Measurements from ENCODE around the gene PTCH2.
A peak's percentile ranks its signal among the peaks of the same experiment; 100 is the strongest.
"Not testable (repeated sequence)": the region's sequence is repeated elsewhere in the genome, so short reads cannot be mapped to it uniquely, and the experiment has no call there.

The PTCH2 gene

DNA sequence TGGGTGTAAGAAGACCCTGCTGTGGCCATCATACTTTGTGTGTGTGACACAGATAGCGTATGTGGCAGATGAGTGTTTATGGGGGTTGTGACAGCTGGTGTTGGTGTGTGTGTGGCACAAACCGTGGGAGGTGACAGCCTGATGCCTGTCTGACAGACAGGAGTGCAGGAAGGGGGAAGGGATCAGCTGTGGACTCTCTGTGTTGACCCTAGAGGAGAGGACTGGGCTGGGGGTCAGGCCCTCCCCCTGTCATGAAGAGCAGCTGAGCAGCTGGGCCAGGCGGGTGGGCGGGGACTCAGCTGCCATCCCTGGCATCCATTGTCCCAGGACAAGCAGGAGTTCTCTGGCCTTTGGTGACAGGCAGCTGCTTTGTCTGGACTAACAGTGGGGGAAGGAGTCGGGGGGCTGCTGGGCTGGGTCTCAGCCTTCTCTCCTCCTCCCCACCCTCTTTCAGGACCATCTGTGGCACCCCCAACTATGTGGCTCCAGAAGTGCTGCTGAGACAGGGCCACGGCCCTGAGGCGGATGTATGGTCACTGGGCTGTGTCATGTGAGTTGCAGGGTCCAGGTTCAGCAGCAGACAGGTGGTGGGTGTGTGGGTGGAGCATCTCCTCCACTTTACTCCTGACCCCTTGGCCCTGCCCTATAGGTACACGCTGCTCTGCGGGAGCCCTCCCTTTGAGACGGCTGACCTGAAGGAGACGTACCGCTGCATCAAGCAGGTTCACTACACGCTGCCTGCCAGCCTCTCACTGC lies 40.6 kb downstream of the PTCH2 start:
- DNase-seq (ENCODE audit: low spot score) = no peak

DNA sequence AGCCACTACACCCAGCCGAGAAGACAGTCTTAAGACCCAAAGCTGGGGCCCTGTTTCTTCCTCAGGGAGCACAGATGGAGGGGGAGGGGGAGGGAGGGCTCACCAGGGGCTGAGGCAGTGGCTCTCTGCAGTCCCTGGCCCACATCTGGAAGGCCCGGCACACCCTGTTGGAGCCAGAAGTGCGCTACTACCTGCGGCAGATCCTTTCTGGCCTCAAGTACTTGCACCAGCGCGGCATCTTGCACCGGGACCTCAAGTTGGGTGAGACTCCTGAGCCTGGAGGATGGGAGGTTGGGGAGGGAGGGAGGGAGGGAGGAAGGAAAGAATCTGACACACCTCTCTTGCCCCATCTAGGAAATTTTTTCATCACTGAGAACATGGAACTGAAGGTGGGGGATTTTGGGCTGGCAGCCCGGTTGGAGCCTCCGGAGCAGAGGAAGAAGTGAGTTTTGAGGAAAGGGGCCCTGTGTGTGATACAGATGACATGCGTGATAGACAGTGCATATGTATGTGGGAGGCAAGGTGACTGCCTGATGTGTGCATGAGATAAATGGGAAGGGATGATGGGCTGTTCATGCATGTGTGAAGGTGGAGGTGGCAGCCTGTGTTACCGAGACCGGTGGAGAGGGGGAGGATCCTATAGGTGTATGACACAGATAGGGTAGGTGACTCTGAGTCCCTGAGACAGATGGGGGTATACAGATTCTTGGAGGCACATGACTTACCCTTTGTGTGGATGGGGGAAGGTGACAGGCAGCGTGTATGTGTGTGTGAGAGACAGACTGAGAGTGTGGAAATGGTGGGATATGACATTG lies 41.4 kb downstream of the PTCH2 start:
- DNase-seq (ENCODE audit: low spot score) = peak; percentile 26

DNA sequence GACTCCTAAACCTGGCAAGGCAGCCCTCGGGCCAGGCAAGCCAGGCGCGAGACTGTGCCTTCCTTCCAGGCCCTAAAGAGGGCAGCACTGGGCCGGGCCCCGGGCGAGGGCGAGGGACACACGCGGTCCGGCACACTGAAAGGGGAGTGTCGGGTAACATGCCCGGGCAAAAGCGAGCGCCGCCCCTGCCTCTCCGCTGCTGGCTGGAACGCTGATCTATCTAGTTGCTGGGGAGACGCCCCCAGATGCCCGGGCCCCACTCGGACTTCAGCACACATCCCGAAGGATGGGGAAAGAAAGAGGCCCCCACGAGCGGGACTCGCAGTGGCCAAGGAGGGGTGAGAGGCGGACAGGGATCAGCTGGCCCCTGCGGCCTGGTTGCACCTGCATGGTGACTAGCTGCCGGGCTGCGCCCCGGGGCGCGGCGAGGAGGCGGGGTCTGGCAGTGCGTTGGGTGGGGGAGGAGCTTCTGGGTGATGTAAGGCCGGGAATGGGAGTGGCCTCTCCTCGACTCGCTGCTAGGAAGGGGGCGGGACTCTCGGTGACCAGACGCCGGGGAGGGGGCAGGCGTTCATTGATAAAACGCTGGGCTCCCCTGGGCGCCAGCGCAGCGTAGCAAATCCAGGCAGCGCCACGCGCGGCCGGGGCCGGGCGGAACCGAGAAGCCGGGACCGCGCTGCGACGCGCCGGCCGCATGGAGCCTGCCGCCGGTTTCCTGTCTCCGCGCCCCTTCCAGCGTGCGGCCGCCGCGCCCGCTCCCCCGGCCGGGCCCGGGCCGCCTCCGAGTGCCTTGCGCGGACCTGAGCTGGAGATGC lies 43.1 kb downstream of the PTCH2 start, which contains the start of gene PLK3:
PLK3 (plus strand) TSS at position 608 of the 815 bp plus-strand sequence; CDS start at position 695, 87 bp downstream.
- peak; percentile 97 for DNase-seq (ENCODE audit: low spot score)

DNA sequence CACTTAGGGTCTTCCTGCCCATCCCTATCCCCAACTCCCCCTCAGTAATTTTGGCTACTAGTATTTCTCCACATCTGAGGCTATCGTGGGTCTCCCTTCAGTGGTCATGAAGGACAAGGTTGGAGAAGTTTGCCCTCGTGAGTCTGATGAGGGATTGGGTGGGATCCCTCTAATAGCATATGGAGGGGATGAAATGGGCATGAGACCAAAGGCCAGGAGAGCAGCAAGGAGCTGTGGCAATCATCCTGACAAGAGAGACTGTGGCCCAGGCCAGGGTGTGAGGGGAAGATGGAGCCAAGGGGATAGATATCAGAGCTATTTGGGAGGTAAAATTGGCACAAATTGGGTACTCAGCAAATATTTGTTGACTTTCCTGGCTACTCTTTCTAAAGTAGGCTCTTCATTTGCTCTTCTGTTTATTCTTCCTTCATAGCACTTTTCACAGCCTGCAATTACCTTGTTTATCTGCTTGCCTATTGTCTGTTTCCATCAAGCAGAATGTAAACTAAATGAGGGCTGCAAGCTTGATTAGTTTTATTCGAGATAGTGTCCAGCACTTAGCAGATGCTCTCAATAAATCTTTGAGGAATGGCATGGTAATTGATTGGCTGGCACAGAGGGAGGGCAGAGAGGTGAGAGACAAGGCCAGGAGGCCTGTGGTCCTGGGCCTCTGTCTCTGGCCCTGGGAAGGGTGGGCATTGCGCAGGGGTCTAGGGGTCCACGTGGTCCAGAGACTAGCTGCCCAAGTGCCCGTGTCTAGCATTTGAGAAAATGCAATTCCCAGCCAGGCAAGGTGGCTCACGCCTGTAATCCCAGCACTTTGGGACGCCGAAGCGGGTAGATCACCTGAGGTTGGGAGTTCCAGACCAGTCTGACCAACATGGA lies 44.3 kb downstream of the PTCH2 start:
- DNase-seq (ENCODE audit: low spot score) = no peak

DNA sequence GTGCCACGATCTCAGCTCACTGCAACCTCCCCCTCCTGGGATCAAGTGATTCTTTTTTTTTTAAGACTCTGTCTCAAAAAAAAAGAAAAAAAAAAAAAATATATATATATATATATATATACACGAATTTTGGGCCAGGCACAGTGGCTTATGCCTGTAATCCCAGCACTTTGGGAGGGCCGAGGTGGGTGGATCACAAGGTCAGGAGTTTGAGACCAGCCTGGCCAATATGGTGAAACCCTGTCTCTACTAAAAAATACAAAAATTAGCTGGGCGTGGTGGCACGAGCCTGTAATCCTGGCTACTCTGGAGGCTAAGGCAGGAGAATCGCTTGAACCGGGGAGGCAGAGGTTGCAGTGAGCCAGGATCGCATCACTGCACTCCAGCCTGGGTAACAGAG lies 45.2 kb downstream of the PTCH2 start:
- DNase-seq (ENCODE audit: low spot score) = not testable (repeated sequence)

DNA sequence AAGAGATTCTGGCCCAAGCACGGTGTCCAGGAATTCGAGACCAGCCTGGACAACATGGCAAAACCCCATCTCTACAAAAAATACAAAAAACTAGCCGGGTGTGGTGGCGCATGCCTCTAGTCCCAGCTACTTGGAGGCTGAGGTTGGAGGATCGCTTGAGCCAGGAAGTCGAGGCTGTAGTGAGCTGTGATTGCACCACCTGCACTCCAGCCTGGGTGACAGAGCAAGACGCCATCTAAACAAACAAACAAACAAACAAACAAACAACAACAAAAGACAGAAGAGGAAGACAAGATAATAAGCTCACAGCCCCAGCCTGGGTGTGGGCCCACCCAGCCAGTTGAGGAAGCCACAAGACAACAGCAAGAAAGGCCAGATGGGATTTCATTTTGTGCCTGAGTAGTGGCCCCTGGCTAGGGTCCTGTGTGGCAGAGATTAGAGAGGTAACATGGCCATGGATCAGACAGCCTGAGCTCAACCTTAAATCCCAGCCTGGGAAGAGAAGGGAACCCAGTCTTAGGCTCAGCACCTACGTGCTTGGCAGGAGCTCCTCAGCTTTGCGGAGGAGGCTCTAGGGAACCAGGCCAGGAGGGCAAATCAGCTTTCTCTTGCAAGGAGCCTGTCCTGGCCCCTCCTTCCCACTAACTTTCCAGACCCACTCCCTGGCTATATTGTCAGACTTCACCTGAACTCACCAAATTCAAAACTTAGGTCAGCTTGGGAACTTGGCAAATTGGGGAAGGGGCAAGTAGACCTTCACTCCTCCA lies 50.1 kb downstream of the PTCH2 start:
- no peak for DNase-seq (ENCODE audit: low spot score)

DNA sequence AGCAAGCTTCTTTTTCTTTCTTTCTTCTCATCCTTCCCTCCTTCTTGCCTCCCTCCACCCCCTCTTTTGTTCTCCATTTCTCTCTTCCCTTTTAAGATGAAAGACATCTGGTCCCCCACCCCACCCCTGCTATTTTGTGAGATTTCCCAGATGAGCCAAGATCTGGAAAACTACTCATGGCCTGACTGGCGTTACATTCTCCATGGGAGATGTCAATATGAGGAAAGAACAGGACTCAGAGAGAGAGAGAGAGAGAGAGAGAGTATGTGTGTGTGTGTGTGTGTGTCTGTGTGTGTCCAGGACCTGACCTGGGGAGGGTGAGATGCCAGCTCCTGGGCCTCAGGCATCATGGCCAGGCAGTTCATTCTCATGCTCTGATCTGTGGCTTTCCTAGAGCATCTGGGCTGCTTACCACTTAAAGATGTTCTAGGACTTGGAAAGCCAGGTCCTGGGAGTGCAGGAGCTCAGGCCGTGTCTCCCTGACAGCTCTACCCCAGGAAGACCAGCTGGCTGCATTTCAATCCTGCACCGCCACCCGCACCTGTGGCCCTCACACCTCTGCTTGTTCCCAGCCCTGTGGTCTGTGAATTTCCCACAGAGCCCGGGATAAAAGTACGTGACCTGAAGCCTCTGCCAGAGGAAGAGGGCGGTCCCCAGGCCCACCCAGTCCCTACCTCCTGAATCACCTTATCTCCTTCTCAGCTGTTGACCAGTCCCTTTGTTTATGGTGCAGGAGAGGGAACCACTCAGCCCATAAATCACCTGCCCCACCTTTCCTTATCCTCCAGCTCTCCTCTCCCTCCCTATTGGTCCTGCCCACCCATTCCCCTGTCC lies 51.9 kb downstream of the PTCH2 start:
- DNase-seq (ENCODE audit: low spot score) = no peak

DNA sequence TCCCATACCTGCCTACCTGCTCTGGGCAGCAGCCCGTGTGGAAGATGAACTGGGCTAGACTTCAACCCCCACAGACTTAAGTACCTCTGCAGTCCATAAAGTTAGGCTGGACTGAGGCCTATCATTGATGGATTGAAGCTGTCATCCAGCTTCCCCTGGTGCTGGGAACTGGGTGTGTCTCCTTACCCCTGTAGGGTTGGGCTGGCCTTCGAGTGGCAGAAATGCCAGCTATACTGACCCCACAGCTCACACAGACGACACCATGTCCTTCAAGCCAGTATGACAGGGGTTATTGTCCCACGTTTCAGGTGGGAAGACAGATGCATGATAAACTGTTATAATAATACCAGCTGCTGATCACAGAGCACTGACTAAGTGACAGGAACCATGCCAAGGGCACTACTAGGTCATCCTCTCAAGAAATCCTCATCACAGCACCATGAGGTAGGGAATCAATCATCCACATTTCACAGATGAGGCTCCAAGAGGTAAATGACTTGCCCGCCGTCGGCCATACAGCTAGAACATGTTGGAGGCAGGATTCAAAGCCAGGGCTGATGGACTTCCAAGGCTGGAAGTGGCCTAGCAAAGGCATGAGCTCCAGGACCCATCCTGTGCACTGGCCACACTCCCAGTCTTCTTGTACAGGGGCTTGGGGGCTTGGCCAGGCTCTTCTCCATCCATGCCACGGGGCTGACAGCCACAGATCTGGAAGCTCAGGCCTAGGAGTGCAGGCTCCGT lies 54.8 kb downstream of the PTCH2 start, which contains the start of gene BEST4:
BEST4 (minus strand) TSS at position 51 of the 741 bp plus-strand sequence. CDS start 465 bp downstream, outside the sequence.
- no peak for DNase-seq (ENCODE audit: low spot score)

DNA sequence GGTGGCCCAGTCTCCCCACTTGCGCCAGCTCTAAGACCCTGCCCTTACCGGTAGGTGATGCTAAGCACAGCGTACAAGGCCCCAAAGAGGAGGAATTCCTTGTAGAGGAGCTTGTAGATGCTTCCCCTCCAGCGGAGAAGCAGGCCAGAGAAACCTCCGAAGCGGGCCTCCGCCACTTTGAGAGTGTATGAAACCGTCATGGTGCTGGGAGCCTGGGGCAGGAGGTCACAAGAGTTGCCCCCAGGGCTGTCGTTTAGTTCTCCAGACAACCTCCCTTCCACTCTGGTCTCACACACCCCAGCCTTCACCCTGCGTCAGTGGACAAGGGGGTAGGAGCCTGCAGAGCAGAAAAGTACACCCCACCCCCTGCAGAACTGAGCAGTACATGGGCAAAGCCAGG lies 55.5 kb downstream of the PTCH2 start:
- no peak for DNase-seq (ENCODE audit: low spot score)

DNA sequence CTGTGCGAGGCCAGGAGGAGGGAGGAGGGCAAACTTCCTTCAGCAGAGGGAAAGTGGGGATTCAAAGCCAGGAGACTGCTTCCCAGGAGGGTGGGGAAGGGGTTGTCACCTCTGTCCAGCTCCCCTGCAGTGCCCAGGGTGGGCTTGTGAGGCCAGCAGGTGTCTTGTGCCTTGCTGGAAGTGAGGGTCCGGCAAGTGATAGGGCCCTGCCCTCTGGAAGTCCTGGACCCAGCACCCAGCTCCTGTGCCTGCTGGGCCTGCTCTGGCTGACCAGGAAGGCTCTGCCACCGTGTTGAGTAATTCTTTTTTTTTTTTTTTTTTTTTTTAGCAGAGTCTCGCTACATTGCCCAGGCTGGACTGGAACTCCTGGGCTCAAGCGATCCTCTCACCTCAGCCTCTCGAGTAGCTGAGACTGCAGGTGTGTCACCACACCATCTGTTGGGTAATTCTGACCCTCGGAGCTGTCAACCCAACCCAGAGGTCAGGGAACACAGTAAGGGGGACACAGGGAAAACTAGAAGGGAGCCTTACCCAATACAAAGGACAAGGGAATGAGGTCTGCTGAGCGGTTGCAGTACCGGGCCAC lies 56.1 kb downstream of the PTCH2 start:
- DNase-seq (ENCODE audit: low spot score) = no peak

DNA sequence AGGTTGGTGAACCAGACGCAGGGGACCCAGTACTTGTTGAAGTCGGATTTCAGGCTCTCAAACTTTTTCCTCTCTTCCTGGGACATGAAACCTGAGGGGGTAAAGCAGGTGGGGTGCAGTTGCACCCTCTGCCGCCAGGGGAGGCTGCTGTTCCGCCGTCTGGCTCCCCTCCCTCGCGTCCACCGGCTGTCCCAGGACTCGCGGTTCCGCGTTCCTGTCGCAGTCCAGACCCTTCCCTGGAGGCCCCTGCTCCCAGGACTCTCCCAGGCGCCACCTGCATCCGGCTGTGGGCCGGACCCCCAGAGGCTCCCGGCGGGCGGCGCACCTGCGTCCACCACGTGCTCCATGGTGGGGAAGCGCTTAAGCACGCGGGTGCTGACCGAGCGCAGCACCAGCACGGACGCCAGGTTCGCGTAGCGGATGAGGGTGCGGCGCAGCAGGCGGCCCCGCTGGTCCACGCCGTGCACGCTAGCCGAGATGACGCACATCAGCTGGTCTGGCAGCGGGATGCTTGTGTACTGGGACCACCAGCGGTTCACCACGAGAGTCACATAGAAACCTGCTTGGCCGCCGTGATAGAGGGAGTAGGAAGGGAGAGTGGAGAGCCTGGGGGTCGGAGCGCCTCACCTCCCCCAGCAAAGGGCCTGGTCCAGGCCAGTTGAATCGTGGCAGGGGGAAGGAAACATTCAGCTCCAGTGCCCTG lies 56.8 kb downstream of the PTCH2 start:
- DNase-seq (ENCODE audit: low spot score) = peak; percentile 79

DNA sequence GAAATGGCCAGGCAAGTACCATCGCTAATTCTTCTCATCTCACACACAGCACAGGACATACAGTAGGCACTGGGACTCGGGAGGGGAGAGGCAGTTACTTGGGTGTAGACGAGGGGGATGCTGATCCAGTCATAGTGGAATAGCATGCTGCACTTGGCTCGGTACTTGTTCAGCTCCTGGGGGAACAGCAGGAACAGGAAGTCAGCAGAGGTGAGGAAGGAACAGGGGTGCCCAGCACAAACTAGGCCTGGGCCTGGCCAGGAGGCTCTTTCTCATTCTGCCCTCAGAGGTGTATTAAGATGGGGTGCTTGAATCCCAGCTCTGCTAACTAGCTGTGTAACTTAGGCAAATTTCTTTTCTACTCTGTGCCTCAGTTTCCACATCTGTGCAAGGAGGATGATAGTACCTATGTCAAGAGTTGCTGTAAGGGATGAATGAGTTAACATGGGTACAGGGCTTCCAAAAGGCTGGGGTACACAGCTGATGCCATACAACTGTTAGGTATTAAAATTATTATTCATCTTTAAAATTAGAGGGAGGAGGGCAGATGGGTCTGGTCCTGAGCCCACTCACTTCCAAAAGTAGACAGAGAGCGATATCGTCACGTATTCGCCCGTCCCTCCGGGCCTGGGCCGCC lies 57.4 kb downstream of the PTCH2 start:
- no peak for DNase-seq (ENCODE audit: low spot score)

DNA sequence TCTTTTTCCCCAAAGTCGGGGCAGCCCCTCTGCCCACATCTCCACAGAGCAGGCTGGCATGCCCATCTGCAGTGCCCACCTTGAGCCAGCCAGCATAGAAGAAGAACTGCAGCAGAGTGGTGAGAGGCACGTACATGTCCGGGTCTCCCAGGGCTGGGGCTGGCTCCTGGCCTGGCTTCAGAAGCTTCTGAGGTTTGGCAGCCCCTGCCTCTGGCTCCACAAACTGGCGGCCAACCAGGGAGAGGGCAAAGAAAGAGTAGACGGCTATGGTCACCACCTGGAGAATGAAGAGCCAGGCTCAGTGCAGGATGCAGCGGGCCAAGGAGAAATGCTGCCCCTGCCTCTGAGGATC lies 58.0 kb downstream of the PTCH2 start:
- no peak for DNase-seq (ENCODE audit: low spot score)

DNA sequence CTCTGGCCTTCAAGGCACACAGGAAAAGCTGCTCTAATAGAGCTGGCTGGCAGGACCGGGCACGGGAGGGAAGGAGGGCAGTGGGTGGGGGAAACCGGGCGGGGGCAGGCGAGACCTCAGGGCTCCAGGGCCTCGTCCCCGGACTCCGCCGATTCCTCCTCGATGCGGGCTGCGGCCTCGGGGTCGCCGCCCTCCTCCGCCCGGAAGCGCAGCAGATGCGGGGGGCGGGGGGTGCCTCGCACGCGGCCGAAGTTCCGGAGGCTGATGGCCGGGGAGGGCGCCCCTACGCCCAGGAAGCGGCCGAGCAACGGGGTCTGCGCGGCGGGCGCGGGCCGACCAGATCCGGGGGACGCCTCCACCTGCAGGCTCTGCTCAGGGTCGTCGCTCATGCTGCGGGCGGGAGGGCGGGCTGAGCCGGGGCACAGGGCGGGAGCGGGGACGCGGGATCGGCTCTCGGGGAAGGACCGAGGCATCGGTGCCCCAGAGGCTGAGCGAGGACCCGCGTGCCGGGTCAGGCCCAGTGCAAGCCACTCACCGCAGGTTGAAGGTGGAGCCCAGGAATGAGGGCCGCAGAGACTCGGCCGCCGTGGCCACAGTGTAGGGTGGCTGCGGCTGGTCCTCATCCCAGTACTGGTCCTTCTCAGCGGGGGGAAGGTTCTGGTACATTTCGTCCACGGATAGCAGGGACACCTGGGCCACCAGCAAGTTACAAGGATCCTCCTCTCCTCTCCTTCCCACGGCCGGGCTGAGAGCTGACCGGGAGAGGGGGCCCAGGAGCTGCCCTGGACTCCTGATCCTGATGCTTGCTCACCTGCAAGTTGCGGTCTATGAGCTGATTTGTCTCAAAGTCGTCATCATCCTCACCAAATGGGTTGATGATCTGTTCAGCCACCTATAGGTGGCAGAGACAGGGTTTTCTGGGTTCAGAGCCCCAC lies 58.7 kb downstream of the PTCH2 start:
- no peak for DNase-seq (ENCODE audit: low spot score)

DNA sequence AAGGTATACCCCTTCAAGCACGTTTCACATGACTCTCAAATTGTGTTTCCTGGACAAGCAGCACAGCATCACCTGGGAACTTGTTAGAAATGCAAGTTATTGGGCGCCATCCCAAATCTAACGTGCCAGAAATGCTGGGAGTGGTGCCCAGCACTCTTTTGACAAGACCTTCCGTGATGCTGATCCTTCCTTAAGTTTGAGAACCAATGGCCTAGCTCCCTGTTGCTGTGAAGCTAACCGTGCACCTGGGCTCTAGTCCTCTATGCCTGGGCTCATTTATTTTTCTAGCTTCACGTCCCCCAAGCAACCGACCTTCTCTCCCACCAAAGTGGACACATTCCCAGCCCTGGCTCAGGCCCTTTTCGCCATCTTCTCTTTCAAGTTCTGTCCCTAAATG lies 59.4 kb downstream of the PTCH2 start:
- DNase-seq (ENCODE audit: low spot score) = peak; percentile 50

DNA sequence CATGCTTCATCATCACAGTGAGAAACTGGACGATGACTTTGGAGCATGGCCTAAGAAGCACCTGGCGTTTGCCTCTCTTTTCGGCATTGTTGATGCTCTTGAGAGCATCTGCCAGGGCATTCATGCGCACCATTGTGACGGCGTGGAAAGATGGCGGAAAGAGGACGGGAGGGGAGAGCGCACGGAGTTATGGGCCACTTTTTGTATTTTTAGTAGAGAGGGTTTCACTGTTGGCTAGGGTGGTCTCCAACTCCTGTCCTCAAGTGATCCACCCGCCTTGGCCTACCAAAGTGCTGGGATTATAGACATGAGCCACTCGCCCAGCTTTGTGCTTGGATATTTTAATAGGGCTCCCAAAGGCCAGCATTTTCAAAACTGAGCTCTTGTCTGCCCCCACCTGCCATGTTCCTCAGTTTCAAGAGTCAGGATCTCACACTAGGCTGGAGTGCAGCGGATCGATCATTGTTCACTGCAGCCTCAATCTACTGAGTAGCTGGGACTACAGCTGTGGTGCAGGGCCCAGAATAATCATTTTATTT lies 62.4 kb downstream of the PTCH2 start:
- DNase-seq (ENCODE audit: low spot score) = peak; percentile 32

All from NAMALWA (cell line).